ENCODE results near the gene GJA9.

GRCh38 chr1:38925391-38925790 is 44.0 kb upstream of the GJA9 start:
- TF ChIP-seq CTCF (IDR thresholded peaks at IDR 0.05) (no peak), POLR2A (IDR thresholded peaks at IDR 0.05) (no peak)

Data from adrenal gland (tissue), 5 donors.